ENCODE data around the gene GPR176. TPM values are rescaled to one million over a fixed set of nuclear protein-coding genes. Genes with fewer than 3 reads are reported as not detected.
"Not testable (repeated sequence)": the region's sequence is repeated elsewhere in the genome, so short reads cannot be mapped to it uniquely, and the experiment has no call there.

Gene GPR176
- polyA plus RNA-seq, 3 donors from 2014 or later = 0.07 TPM; not detected in 2

GRCh38 chr15:39826975-39827374 lies 93.1 kb downstream of the GPR176 start:
- Mint-ChIP-seq H3K4me1 (no peaks in the 10 kb centered on the region), H3K27ac (no peak overlapping the region), H3K27me3 (ENCODE audit: low read depth in 3 of 3) (peaks cover 1 to 10% (median 7%) of the 10 kb centered on the region in 3 donors), H3K36me3 (no peaks in the 10 kb centered on the region), H3K9me3 (peaks cover 0 to 3% (median 0%) of the 10 kb centered on the region in 6 donors), H3K4me3 (no peak overlapping the region)
- no peak for DNase-seq

DNA sequence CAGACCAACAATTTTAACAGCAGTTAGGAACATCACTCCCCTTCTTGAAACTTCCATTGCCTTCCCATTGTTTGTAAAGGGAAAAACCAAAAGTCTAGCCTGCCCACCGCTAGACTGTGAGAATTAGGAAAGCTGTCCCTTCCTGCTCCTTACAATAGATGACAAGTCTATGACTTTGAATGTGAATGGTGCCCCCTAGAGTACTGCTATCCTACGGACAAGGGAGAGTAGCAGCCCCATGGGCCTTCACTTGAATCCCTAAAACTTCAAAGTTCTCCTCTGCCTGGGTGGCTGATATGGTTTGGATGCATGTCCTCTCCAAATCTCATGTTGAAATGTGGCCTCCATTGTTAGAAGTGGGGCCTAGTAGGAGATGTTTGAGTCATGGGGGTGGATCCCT lies 96.4 kb downstream of the GPR176 start:
- no peak overlapping the region for H3K27ac Mint-ChIP-seq
- H3K4me1 Mint-ChIP-seq = no peaks in the 10 kb centered on the region
- no peak for DNase-seq
- peaks cover 2 to 5% (median 4%) of the 10 kb centered on the region in 3 donors for H3K27me3 Mint-ChIP-seq (ENCODE audit: low read depth in 3 of 3)
- H3K36me3 Mint-ChIP-seq = no peaks in the 10 kb centered on the region
- no peaks in the 10 kb centered on the region for H3K9me3 Mint-ChIP-seq
- no peak overlapping the region for H3K4me3 Mint-ChIP-seq

GRCh38 chr15:39820050-39820602 lies 99.9 kb downstream of the GPR176 start:
- Mint-ChIP-seq H3K4me3 (no peak overlapping the region), H3K27ac (no peak overlapping the region)
- DNase-seq = no peak

DNA sequence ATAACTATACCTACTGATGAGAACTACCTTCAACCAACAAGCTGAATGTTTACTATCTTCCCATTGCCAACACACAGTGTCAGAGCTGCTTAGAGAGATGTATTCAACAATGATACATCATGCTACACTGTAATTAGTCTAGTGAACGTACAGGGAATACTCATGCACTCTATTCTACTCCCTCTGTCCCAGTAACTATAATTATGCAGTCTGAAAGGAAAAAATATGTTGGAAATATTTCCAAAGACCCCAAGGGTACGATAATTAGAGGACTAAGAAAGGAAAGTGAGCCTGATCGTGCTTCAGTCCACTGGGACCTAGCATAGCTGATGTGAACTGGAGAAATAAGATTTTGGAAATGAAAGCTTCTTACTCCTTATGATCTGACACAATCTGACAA lies 100.5 kb downstream of the GPR176 start:
- H3K4me3 Mint-ChIP-seq = no peak overlapping the region
- no peaks in the 10 kb centered on the region for H3K36me3 Mint-ChIP-seq
- no peak overlapping the region for H3K27ac Mint-ChIP-seq
- peaks cover 0 to 3% (median 0%) of the 10 kb centered on the region in 6 donors for H3K9me3 Mint-ChIP-seq
- peaks cover 1 to 5% (median 2%) of the 10 kb centered on the region in 3 donors for H3K27me3 Mint-ChIP-seq (ENCODE audit: low read depth in 3 of 3)
- no peaks in the 10 kb centered on the region for H3K4me1 Mint-ChIP-seq
- no peak for DNase-seq

More at GRCh38 chr15:39820050-39820602, 99.9 kb downstream of the GPR176 start:
- H3K27me3 Mint-ChIP-seq (ENCODE audit: low read depth in 3 of 3) = peaks cover 1 to 5% (median 2%) of the 10 kb centered on the region in 3 donors
- H3K9me3 Mint-ChIP-seq = peaks cover 0 to 3% (median 0%) of the 10 kb centered on the region in 6 donors
- H3K4me1 Mint-ChIP-seq = no peaks in the 10 kb centered on the region
- H3K36me3 Mint-ChIP-seq = no peaks in the 10 kb centered on the region

DNA sequence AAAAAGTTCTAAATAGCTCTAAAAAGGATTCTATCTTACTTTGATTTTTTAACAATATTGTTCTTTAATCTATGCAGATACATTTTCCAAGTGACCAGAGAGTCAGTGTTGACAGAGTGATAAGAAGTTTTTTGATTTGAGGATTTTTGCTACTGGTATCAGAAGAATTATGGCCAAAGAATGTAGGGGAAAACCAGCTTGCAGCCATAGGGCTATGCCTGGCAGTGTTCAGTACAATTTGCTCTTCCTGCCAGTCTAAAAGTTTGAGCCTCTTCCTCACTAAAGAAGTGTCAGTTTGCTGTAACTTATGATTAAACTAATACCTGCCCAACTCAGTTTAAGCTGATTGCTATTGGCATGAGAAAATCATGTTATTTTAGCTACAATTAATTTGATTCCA lies 102.2 kb downstream of the GPR176 start:
- Mint-ChIP-seq H3K9me3 (peaks cover 0 to 3% (median 0%) of the 10 kb centered on the region in 6 donors), H3K4me3 (no peak overlapping the region), H3K4me1 (no peaks in the 10 kb centered on the region), H3K36me3 (no peaks in the 10 kb centered on the region), H3K27me3 (ENCODE audit: low read depth in 3 of 3) (peaks cover 0 to 1% (median 0%) of the 10 kb centered on the region in 3 donors), H3K27ac (no peak overlapping the region)
- DNase-seq = no peak

DNA sequence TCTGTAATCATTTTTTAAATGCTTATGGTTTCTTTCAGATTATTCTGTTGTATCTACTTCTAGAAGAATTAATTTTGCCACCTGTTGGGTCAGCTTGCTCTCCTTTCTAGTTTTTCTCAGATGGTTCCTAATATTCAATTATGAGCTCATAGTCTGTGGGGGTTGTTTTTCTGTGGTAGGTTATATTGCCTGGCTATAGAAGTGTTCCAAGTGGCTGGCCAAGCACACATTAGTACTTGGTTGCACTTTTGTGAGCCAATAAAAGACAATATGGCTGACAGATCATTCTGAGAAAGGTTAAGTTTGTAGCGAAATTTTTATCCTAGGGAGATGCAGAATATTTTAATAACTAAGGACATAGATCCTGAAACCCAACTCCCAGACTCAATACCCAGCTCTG lies 105.6 kb downstream of the GPR176 start:
- Mint-ChIP-seq H3K9me3 (peaks cover 0 to 3% (median 0%) of the 10 kb centered on the region in 6 donors), H3K27ac (no peak overlapping the region), H3K27me3 (ENCODE audit: low read depth in 3 of 3) (peaks cover 1 to 17% (median 2%) of the 10 kb centered on the region in 3 donors), H3K4me1 (no peaks in the 10 kb centered on the region), H3K36me3 (no peaks in the 10 kb centered on the region), H3K4me3 (no peak overlapping the region)
- no peak for DNase-seq

- not testable (repeated sequence) for H3K36me3 Mint-ChIP-seq, H3K4me1 Mint-ChIP-seq, H3K9me3 Mint-ChIP-seq, H3K4me3 Mint-ChIP-seq, DNase-seq, H3K27ac Mint-ChIP-seq
- peaks cover 3 to 17% (median 5%) of the 10 kb centered on the region in 3 donors for H3K27me3 Mint-ChIP-seq (ENCODE audit: low read depth in 3 of 3)
Observed at GRCh38 chr15:39812651-39813050, 107.4 kb downstream of the GPR176 start.

- H3K9me3 Mint-ChIP-seq = no peaks in the 10 kb centered on the region
- H3K4me3 Mint-ChIP-seq = no peak overlapping the region
- H3K27me3 Mint-ChIP-seq (ENCODE audit: low read depth in 3 of 3) = peaks cover 3 to 18% (median 5%) of the 10 kb centered on the region in 3 donors
- H3K27ac Mint-ChIP-seq = no peak overlapping the region
- no peak for DNase-seq
- no peaks in the 10 kb centered on the region for H3K36me3 Mint-ChIP-seq
- H3K4me1 Mint-ChIP-seq = no peaks in the 10 kb centered on the region
Observed at GRCh38 chr15:39808909-39809308, 111.2 kb downstream of the GPR176 start.

DNA sequence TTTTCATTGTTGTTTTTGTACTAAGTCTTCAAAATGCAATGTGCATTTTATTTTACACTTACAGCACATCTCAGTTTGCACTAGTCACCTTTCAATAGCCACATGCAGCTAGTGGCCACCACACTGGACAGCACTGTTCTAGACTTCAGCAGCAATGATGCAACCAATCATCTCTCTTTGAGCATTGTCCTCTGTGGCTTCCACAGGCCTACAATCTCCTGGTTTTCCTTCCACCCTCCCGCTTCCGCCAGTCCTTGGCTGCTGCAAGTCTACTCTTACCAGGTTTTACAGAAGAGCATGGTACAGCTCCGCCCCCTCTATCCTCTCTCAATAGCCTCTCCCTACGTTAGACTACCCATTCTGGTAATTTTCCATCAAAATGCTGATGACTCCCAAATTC lies 112.3 kb downstream of the GPR176 start:
- DNase-seq = no peak
- no peak overlapping the region for H3K4me3 Mint-ChIP-seq
- no peaks in the 10 kb centered on the region for H3K4me1 Mint-ChIP-seq
- H3K36me3 Mint-ChIP-seq = no peaks in the 10 kb centered on the region
- H3K27ac Mint-ChIP-seq = no peak overlapping the region
- peaks cover 5 to 18% (median 9%) of the 10 kb centered on the region in 3 donors for H3K27me3 Mint-ChIP-seq (ENCODE audit: low read depth in 3 of 3)
- no peaks in the 10 kb centered on the region for H3K9me3 Mint-ChIP-seq

- H3K27ac Mint-ChIP-seq = no peak overlapping the region
- no peak for DNase-seq
- H3K4me1 Mint-ChIP-seq = no peaks in the 10 kb centered on the region
- H3K9me3 Mint-ChIP-seq = no peaks in the 10 kb centered on the region
- H3K36me3 Mint-ChIP-seq = no peaks in the 10 kb centered on the region
- no peak overlapping the region for H3K4me3 Mint-ChIP-seq
- peaks cover 2 to 10% (median 5%) of the 10 kb centered on the region in 3 donors for H3K27me3 Mint-ChIP-seq (ENCODE audit: low read depth in 3 of 3)
Observed at GRCh38 chr15:39804026-39804425, 116.0 kb downstream of the GPR176 start.

- Mint-ChIP-seq H3K36me3 (no peaks in the 10 kb centered on the region), H3K9me3 (no peaks in the 10 kb centered on the region), H3K27me3 (ENCODE audit: low read depth in 3 of 3) (peaks cover 5 to 8% (median 5%) of the 10 kb centered on the region in 3 donors), H3K4me3 (no peak overlapping the region), H3K4me1 (no peaks in the 10 kb centered on the region), H3K27ac (no peak overlapping the region)
- no peak for DNase-seq
Observed at GRCh38 chr15:39803016-39803415, 117.0 kb downstream of the GPR176 start.

GRCh38 chr15:39801641-39802309 lies 118.3 kb downstream of the GPR176 start:
- H3K9me3 Mint-ChIP-seq = no peaks in the 10 kb centered on the region
- H3K4me3 Mint-ChIP-seq = no peak overlapping the region
- H3K27me3 Mint-ChIP-seq (ENCODE audit: low read depth in 3 of 3) = peaks cover 5 to 13% (median 10%) of the 10 kb centered on the region in 3 donors
- H3K4me1 Mint-ChIP-seq = no peaks in the 10 kb centered on the region
- no peak for DNase-seq
- H3K27ac Mint-ChIP-seq = no peak overlapping the region
- H3K36me3 Mint-ChIP-seq = no peaks in the 10 kb centered on the region

DNA sequence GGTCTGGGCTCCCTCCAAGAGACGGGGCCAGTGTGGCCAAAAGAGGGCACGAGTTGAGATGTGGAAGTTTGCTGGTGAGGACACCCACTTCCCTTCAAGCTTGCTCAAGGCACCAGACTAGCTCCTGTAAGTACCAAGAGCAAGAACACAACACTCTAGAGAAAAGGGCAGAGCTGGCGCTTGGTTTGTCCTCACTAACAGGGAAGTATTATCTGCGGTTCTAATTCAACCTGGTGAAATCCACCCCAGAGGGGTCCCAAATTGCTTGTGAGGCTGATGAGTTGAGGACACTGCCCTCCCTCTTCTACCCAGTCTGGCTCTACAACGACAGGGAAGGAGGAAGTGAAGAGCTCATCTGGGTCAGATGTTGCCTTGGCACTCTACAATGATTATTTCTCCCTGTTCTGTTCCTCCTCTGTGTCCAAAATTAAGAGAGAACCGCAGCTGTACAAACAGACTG lies 120.5 kb downstream of the GPR176 start:
- peaks cover 5 to 24% (median 12%) of the 10 kb centered on the region in 3 donors for H3K27me3 Mint-ChIP-seq (ENCODE audit: low read depth in 3 of 3)
- H3K4me1 Mint-ChIP-seq = no peaks in the 10 kb centered on the region
- H3K4me3 Mint-ChIP-seq = no peak overlapping the region
- H3K36me3 Mint-ChIP-seq = no peaks in the 10 kb centered on the region
- H3K9me3 Mint-ChIP-seq = no peaks in the 10 kb centered on the region
- no peak for DNase-seq
- H3K27ac Mint-ChIP-seq = no peak overlapping the region

- Mint-ChIP-seq H3K36me3 (no peaks in the 10 kb centered on the region), H3K4me3 (no peak overlapping the region), H3K4me1 (no peaks in the 10 kb centered on the region), H3K27ac (no peak overlapping the region), H3K27me3 (ENCODE audit: low read depth in 3 of 3) (peaks cover 7 to 27% (median 8%) of the 10 kb centered on the region in 3 donors), H3K9me3 (no peaks in the 10 kb centered on the region)
- DNase-seq = no peak
Observed at GRCh38 chr15:39798382-39798781, 121.7 kb downstream of the GPR176 start.

All from immature natural killer cell (primary cell).